HG03521 (cell line): ENCODE measurements around the gene CTNND2.

Experiments used
- ATAC-seq: cut with Tn5 transposase; IDR thresholded peaks from one replicate; pipeline ENCODE4 v1.9.1; 2021; ENCODE audit warnings: mild to moderate bottlenecking, moderate library complexity; ENCODE audit not compliant: unreplicated experiment

The CTNND2 gene

DNA sequence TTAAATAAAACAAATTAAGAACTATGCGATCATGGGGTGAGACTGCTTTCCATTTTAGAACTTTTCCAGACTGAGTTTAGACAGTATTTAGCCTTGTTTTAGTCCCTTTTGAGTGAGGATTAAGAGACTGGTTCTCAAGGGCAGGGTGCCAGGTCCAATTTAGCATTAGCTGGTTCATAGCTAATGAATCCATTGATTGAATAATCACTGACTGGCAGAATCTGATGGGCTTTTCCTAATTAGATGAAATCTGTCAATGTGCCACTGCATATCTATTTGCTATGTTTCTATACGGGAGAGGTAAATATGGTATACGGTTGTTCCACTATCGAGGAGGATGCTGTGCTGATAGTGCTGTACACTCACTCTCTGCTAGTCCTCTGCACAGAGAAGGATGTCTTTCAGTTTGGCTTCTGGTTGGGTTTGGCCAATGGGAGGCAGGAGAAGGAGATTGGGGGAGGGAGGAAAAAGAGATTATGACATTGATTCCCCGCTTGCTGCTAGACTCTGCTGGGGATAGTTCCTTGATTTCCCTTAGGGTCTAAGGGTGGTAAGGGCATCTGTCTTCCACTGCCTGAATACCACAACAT lies 496.6 kb downstream of the CTNND2 start:
- no peak for ATAC-seq

DNA sequence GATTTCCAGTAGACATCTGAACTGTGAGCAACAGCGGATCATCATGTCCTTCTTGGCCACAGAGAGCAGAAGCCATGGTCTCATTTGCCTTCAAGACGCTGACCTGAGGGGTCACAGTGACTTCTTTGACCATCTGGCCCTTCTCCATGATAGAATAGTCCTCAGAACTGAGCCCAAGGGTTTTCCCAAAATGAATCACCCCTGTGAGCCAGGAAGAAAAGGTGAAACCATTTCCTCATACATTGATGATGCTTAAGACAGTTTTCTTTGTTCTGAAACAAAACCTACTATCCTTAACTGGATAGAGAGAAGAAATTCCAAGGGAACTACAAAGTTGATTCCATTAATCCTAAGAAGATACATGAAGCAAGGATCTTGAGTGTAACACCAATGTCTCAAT lies 503.9 kb downstream of the CTNND2 start:
- no peak for ATAC-seq

DNA sequence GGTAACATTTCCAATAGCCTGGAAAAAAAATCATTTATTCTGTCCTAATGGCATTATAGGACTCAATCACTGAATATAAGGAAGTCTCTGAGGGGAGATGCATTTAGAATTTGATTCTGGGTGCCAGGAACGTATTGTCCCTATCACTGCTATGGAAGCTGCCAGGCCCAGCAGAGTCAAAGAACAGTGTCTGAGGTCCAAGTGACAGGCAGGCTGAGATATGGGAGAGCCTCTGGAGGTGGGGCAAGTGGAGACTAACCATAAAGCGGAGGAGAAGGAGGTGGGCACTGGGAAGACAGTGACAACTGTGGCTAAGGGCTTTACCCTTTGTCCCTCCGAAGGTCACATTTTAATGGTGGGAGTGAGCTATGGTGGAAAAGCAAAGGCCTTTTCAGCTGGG lies 505.5 kb downstream of the CTNND2 start:
- ATAC-seq: no peak

DNA sequence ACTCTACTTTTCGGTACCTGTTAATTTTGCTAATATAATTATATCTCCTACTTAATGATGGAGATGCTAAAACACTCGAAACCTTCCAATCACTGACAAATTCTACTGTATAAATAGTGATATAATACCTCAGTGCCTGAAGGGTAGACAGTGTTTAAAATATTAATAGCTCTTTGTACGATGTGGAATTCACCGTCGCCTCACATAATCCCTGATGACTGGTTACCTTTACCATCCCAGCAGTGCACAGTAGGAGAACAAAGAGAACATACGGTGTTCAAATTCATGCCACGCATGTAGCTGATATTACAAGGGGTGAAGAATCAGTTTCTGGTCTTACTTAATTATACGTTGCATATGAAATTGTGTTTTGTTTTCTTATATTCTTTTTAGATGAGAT lies 506.7 kb downstream of the CTNND2 start:
- ATAC-seq: no peak

DNA sequence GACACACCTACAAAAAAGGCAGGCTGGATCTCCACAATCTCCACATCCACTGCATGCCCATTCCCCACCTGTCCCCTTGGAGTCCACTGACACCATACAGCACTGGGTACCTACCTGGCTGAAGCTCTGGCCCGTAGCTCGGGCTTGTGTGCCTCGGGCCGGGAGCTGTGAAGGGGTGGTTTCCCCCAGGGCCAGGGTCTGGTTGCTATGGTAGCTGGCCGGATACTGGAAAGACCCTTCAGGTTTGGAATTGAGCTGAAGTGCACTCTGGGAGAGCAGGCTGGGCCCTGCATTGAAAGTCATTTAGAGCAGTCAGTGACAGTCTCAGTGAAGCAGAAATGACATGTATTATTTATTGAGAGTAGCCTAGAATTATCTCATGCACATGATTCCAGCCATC lies 507.3 kb downstream of the CTNND2 start:
- no peak for ATAC-seq

DNA sequence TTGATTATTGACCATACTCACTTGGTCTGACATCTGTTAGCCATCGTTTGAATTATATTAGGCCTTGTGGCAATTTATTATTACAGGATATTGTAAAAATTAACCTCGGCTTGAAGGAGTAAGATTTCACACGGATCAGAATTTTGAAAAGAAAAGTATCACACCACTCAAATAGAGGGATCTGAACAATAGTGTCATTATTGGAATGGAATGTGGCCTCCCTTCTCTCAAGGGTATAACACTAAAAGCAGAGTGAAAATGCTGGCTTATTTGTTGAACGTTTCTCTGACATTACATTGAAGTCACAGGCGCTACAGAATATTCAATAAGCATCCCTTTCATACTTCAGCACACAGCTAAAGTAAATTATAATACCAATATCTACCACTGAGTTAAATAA lies 509.3 kb downstream of the CTNND2 start:
- no peak for ATAC-seq

DNA sequence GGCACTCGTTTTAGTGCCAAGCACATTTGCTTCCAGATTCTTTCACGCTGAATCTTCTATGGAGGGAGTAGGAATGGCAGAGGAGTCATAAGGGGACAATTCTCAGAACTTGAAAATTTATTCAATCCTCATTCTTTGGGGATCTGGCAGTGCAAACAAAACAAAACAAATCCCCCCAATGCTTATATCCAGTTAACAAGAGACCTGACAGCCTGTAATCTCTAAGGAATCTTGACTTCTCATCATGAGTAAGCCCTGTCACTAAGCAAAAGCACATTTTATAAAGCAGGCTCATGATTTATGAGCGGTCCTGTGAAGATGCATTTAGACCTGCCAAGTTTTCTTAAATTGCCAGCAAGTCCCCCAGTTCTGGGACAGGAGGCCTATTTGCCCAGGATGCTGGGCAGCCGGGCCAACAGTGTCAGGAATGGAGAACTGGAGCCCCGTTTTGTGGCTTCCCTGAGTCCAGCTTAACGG lies 513.9 kb downstream of the CTNND2 start:
- no peak for ATAC-seq

DNA sequence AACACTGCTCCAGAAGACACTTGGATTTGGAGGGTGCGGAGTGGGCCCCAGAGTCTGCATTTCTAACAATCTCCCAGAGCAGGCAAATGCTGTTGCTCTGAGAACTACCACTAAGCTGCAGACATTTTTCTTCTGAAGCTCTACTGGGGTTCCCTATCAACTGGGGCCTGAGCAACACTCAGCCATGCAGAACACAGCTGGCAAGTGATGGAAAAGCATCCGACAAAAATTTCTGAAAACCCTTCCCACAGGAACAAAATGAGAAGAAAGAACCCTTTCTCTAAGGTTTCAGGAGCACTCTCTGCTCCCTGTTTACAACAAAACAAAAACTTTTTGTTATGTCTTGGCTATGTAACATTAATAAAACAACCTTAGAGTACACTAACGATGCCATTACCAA lies 516.9 kb downstream of the CTNND2 start:
- no peak for ATAC-seq

DNA sequence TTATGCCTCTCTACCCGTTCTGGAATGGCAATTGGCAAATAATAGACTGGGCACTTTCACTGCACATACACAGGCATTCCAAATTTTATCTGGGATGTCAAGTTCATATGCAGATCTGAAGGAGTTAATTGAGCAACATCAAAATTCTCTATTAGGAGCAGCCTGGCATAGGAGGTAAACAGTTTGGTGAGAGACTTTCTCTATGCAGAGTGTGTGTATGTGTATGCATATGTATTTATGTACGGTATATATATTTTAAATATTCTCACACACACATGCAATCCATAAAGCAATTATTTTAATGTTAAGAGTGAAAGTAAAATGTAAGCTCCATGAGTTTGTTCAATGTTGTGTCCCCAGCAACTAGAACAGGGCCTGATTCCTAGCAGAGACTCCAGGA lies 517.8 kb downstream of the CTNND2 start:
- ATAC-seq: no peak

DNA sequence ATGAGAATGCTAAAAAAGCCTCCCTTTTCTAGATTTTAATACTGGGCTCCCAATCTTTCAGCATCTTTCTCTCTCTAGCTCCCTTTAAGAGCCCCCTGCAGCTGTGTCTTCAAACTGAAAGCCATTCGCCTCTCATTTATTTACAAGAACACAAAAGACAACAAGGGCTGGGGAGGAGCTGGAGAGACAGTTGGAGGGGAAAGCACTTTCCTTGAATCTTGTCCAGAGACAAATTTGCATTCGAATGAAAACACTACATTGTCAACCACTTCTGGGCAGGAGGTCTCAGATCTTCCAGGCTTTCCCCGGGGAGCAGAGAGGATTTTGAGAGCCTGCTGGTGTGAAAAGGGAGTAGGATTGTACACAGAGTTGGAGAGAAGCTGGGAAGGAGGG lies 518.3 kb downstream of the CTNND2 start:
- no peak for ATAC-seq

DNA sequence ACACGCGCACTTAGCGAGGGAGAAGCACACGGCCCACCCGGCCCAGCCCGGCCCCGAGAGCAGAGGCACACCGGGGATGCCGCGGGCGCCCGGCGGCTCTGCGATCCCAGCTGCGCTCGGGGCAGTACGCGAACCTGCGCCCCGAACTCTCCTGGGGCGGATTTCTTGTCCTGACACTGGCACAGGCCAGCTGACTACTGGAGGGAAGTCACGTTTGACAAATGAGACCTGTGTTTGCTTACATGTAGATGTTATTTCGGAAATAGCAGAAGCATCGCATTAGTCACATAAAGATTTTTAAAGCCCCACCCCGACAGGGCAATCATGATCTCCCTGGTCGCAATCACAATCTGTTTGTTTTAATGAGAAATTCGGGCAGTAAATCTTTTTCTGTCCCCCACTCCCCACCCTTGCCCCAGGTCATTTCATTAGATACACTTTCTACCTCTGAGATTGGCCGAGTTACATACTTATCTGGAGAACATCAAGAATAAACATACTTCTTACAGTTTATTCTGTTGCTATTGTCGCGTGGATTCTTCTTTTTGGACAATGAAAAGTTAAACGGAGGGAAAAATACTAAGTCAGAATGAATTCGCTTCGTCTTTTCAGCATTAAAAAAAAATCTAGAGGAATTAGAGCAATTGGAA lies 518.9 kb downstream of the CTNND2 start:
- ATAC-seq: no peak

DNA sequence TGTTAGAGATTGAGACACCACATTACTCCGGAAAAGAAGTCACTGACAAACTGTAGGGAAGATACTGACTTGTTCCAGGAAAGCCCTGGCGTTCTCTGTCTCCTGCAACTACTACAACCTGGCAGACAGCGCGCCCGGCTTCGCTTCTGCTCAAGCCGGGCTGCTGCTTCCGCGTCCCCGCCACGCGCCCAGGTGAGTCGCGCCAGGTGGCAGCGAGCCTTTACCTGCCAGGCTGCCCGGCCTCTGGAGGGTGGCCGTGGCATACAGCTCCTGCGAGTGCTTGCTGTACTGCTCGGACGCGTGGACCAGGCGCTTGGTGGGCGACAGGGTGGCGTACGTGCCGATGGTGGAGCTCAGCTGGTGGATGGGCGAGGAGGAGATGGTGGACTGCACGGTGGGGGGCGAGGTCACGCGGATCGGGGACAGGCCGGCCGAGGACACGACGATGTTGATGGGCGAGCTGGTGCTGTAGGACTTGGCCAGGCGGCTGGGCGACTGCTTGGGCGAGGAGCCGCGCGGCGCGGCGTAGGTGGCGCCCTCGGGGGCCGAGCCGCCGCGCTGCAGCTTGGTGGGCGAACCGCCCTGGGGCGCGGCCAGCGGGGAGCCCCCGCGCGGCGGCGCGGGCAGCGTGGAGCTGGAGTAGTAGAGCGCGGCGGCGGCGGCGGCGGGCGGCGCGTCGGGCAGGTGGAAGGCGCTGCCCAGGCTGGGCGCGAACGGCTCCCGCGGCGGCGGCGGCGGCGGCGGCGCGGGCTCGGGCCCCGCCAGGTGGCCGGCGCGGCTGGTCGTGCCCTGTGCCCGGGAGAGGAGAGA lies 519.6 kb downstream of the CTNND2 start:
- no peak for ATAC-seq

DNA sequence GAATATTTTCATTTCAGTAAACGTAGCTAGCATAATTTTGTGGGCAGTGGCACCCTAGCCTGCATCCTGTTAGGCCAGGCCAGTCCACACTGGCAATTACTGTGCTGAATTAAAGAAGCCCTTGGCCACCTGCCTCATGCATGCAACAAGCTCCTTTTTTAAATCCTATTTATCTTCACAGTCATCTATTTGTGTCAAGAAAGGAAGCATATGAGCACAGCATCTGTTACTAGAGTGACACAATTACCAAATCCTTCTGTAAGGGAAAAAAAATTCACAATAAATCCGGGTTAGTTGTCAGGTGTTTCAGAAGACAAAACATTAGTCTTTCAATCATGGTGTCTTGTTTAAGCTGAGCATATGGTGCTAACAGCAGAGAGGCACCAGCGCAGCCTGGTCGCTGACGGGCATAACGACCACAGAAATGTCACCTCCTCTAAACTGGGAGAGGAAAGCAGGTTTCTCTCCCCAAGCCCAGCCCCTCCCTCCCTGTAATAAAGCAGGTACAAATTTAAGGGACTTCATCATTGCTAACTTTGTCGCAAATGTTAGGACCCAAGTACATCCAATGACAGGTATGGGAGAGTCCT lies 520.6 kb downstream of the CTNND2 start:
- ATAC-seq: no peak

DNA sequence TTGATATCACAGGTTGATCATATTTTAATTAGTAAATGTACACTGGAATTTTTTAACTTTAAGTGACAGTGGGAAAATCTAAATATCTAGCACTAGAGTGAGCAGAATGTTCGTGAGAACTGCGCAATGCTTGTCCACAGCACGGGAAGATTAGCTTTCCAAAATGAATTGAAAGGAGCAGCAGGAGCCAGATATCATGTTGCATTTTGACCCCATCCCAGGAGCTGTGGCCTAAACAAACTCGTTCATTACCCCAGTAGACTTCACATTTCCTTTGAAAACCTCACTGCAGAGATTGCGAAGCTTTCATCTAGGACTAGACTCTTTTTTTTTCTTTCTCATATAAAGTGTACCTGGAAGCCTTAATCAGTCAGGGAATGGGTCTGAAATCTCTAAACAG lies 525.8 kb downstream of the CTNND2 start:
- no peak for ATAC-seq

DNA sequence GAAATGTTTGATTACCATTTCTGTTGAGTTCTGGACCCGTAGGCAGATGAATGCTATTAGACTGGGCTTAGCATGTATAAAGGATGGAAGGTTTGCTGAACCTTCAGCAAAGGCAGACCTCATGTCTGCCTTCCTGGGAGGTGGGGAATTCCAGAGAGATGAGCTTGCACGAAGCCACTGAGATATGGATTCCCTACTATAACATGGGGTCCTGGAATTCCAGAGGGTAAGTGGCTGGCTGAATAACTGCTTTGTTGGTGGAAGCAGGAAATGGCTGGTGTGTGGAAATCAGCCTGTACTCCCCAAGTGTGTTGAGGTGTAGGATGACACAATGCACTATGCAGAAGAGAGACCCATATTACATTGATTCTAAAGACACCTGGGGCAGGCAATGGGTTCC lies 526.4 kb downstream of the CTNND2 start:
- no peak for ATAC-seq

DNA sequence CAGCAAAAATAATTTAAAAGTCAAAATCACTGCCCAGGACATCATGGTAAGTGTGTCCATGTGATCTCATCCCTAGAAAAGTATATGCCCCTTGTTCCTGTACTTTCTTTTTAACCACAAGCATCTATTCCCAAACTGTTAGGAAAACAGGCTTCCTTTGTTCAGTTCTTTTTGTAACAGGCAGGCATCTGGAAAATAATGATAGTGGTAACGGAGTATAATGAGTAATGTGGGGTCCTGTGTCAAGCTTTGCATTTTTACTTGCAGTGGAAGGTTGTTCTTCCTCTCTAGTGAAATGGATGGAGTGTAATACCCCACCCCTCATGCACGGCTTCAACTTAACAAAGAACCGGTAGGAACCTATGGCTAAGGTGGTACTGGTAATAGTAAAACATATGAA lies 532.1 kb downstream of the CTNND2 start:
- ATAC-seq: no peak

DNA sequence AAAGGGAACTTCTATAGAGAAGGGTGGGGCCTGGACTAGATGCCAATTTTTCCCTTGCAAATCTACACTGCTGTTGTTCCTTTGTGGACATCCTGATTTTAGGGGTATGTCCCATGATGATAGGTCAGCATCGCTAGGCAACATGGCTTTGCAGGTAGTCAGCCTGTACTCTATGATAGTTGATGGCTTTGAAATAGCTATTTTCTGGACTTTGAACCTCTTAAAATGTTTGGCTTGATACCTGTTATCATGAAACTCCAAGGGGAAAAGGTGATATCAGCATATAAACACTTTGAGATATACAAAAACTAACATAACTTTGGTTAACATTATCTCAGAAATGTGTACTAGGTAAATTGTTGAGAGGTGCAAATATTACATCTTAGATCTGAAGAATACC lies 533.2 kb downstream of the CTNND2 start:
- ATAC-seq: no peak

DNA sequence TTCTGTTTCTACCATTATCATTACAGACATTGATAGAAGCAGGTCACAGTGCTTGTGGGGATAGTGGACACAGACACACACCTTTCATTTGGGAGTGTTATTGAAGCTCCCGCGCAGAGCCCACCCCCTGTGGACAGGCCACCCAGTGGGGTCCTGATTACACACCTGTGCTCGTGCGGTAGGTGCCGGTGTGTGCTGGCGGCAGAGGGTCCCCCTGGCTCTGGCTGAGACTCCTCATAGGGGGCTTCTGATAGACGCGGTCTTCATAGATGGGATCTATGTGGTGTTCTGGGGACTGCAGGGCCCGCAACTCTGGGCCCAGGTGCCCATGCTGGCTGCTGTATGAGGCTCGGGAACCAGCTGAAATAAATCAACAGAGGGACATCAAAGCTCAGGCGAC lies 539.7 kb downstream of the CTNND2 start:
- ATAC-seq: no peak

DNA sequence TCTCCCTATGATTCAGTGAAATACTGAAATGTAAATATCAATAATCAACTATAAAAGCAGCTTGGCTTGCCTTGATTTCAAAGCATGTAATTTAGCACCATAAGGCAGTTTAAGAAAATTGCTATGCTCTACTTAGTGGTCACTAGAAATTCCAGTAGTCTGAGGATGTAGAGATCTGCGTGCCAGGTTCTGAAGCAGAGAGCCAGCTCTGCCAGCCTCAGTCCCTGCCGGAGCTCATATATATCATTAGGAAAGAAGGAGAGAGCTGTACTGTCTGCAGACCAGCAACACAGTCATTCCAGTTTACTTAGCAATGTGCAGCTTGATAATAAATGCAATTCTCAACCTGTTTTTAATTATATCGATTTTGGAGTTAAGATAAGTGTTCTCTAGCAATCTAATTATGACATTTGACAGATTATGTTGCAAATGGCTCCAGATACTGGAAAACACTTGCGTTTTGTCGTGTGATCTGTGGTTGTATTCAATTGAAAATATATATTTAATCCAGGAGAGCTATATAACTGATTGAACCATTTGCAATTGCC lies 540.5 kb downstream of the CTNND2 start:
- no peak for ATAC-seq

DNA sequence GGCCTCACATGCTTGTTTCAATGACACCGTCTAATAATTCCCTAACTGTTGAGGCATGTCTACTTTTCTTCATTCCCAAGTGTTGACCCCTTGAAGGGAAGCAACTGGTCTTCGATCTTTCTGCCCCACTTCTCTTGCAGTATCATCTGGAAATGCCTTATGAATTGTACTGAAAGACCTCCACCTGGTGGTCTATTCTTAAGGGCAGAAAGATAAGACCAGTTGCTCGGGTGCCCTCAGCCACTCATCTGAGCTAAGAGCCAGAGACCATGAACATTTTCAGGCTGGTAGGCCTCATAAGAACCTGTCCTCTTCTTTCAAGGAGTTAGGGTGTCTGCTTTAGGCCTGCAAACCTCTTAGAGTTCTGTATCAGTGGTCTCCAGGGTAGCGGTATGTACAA lies 542.5 kb downstream of the CTNND2 start:
- ATAC-seq: no peak

DNA sequence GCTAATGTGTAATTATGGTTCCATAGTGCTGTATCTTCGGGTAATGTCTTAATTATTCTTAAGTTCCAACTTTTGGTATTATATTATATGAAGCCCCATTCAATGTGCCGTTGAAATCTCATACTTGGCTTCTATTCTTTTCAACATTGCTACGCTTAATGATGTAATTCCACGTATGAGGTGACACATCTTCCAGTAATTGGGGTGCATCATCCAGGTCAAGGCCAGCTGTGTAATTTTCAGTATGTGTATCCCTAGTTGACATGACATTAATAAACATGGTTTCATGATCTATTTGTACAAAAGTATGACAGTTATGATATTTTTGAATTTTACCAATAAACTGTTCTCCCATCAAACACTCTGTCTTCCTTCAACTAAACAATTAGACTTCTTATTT lies 546.3 kb downstream of the CTNND2 start:
- no peak for ATAC-seq

DNA sequence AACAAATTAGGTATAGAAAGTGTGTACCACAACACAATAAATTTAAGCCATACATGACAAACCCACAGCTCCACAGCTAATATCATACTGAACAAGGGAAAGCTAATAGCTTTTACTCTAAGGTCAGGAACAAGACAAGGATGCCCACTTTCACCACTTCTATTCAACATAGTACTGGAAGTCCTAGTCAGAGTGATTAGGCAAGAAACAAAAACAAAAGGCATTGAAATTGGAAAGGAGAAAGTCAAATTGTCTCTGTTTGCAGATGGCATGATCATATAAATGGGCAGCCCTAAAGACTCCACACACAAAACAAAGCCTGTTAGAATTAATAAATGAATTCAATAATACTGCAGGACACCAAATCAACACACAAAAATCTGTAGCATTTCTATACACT lies 548.8 kb downstream of the CTNND2 start:
- ATAC-seq: no peak
